Endothelial cell of umbilical vein (primary cell): Measurements from ENCODE around the gene NTRK2. TPM values are rescaled to one million over a fixed set of nuclear protein-coding genes. Genes with fewer than 3 reads are reported as not detected.

Source experiments
- BruUV-seq: library from RNA; stranded (reverse); fragments of 400-500 nt; replicated peaks from 2 replicates; lab custom pipeline; 2021; lab: Mats Ljungman, UMichigan
- CTCF ChIA-PET: fragments of 300-600, 350-600 bp; sonication (Branson Sonifier 250); formaldehyde crosslinking; loops from one replicate; lab custom pipeline; 2021; ENCODE audit warnings: antibody characterized with exemption, inconsistent platforms; lab: Charles Lee
- POLR2A ChIA-PET: fragments of 300-600, 350-600 bp; sonication (Branson Sonifier 250); formaldehyde crosslinking; loops from one replicate; lab custom pipeline; 2021; ENCODE audit warnings: antibody characterized with exemption, inconsistent platforms; lab: Charles Lee
- DNase-seq: peaks from one replicate; pipeline ENCODE4 v3.0.0-alpha.2; 2011; ENCODE audit warnings: low read depth, low spot score
- FAIRE-seq: peaks from 2 replicates; lab custom pipeline; 2011; peaks lifted over from hg19 to GRCh38; lab: Jason Lieb, UNC
- H2AFZ ChIP-seq: 2 replicates; pipeline ENCODE4 v1.6.0; 2012; ENCODE audit warnings: low read depth, low read length, control low read depth, inconsistent platforms
- H3K27ac ChIP-seq: 2 replicates; pipeline ENCODE4 v1.5.1; 2011; ENCODE audit warnings: low read depth, mild to moderate bottlenecking, control low read depth, low read length, moderate library complexity; ENCODE audit not compliant: insufficient read depth
- H3K27me3 ChIP-seq, 2 experiments: 2 replicates each; pipeline versions ENCODE4 v1.6.0 to v1.6.1; 2011; ENCODE audit warnings: low read length in 2 of 2, mixed read lengths in 1 of 2; ENCODE audit not compliant: control insufficient read depth in 2 of 2, insufficient read depth in 2 of 2
- H3K36me3 ChIP-seq, 2 experiments: 2 replicates in 1 of 2; 3 replicates in 1 of 2; pipeline ENCODE4 v1.5.1; 2011; ENCODE audit warnings: low read length in 2 of 2, mild to moderate bottlenecking in 1 of 2, moderate library complexity in 1 of 2; ENCODE audit not compliant: control insufficient read depth in 2 of 2, insufficient read depth in 2 of 2; ENCODE audit errors: extremely low read depth in 1 of 2
- H3K4me1 ChIP-seq: 3 replicates; pipeline ENCODE4 v1.5.1; 2011; ENCODE audit warnings: mild to moderate bottlenecking, low read length; ENCODE audit not compliant: control insufficient read depth, insufficient read depth; ENCODE audit errors: extremely low read depth
- H3K4me2 ChIP-seq: 2 replicates; pipeline ENCODE4 v1.6.1; 2011; ENCODE audit warnings: low read length, control low read depth, mixed read lengths; ENCODE audit not compliant: insufficient read depth
- H3K4me3 ChIP-seq, 3 experiments: fragments of 200-600 bp in 1 of 3; sonication (generic), shearing (Covaris generic) in 1 of 3; replicated peaks in 1 of 3; 2 replicates each; pipeline ENCODE4 v1.5.1; 2011 to 2016; ENCODE audit warnings: control low read depth in 3 of 3, low read length in 3 of 3, mild to moderate bottlenecking in 2 of 3, inconsistent platforms in 1 of 3, low read depth in 1 of 3, moderate library complexity in 1 of 3; ENCODE audit not compliant: insufficient read depth in 1 of 3
- H3K79me2 ChIP-seq: 2 replicates; pipeline ENCODE4 v1.6.0; 2012; ENCODE audit warnings: low read length, inconsistent platforms; ENCODE audit not compliant: control insufficient read depth, insufficient read depth
- H3K9ac ChIP-seq: replicated peaks from 2 replicates; pipeline ENCODE3; 2011; ENCODE audit warnings: low read length, control low read depth; ENCODE audit not compliant: insufficient read depth; ENCODE audit errors: extremely low read depth
- H3K9me1 ChIP-seq: replicated peaks from 3 replicates; pipeline ENCODE4 v1.6.0; 2011; ENCODE audit warnings: mild to moderate bottlenecking, low read length; ENCODE audit not compliant: control insufficient read depth, insufficient read depth; ENCODE audit errors: extremely low read depth
- H3K9me3 ChIP-seq: replicated peaks from 2 replicates; pipeline ENCODE4 v1.5.1; 2012; ENCODE audit warnings: low read length, inconsistent platforms; ENCODE audit not compliant: control insufficient read depth, insufficient read depth
- H4K20me1 ChIP-seq: replicated peaks from 2 replicates; pipeline ENCODE3; 2011; ENCODE audit warnings: mild to moderate bottlenecking, low read length; ENCODE audit not compliant: control insufficient read depth, insufficient read depth; ENCODE audit errors: extremely low read depth
- EZH2 ChIP-seq: IDR thresholded peaks from 2 replicates; pipeline ENCODE4 v1.6.1; 2012; ENCODE audit warnings: borderline replicate concordance, low read depth, mild to moderate bottlenecking, moderate library complexity, low read length, inconsistent platforms; ENCODE audit not compliant: severe bottlenecking
- FOS ChIP-seq: IDR thresholded peaks from 2 replicates; pipeline ENCODE4 v1.6.1; 2011; ENCODE audit warnings: mild to moderate bottlenecking, low read length, moderate library complexity, borderline replicate concordance; ENCODE audit not compliant: insufficient read depth
- GATA2 ChIP-seq: IDR thresholded peaks from 2 replicates; pipeline ENCODE4 v1.7.0; 2011; ENCODE audit warnings: low read depth, mild to moderate bottlenecking, moderate library complexity, mixed read lengths, low read length; ENCODE audit not compliant: insufficient read length, insufficient read depth
- JUN ChIP-seq: IDR thresholded peaks from 2 replicates; pipeline ENCODE4 v1.6.1; 2011; ENCODE audit warnings: borderline replicate concordance, low read depth; ENCODE audit not compliant: insufficient read length, insufficient read depth
- MYC ChIP-seq: IDR thresholded peaks from one replicate; pipeline ENCODE4 v1.6.1; 2011; ENCODE audit warnings: mild to moderate bottlenecking, low read depth, low read length
- POLR2A ChIP-seq: IDR thresholded peaks from 2 replicates; pipeline ENCODE4 v1.6.1; 2012; ENCODE audit warnings: low read depth, mild to moderate bottlenecking, control low read depth, low read length
- POLR2AphosphoS5 ChIP-seq: IDR thresholded peaks from 2 replicates; pipeline ENCODE4 v1.6.1; 2012; ENCODE audit warnings: low read depth, mild to moderate bottlenecking, control low read depth, low read length, moderate library complexity; ENCODE audit not compliant: insufficient read depth
- dilution Hi-C: fragments of 300-500 bp; cut with MboI; formaldehyde crosslinking; loops from one replicate; pipeline ENCODE4 v1.15.0; 2019; ENCODE audit warnings: low sequenced_read_pairs; ENCODE audit not compliant: extremely low pct_ligation_motif_present
- intact Hi-C: fragments of 100-400 bp; cut with micrococcal nuclease; formaldehyde crosslinking; loops from one replicate; pipeline ENCODE4 v1.10.0; 2022
- polyA plus RNA-seq, 4 experiments: library from polyadenylated mRNA; depleted of rRNA in 3 of 4; stranded (reverse) in 3 of 4; unstranded in 1 of 4; fragments of >200 nt; gene quantifications; 2 replicates each; pipeline versions ENCODE4 v1.2.1 to v1.2.3, GENCODE V29; 2011 to 2012; ENCODE audit warnings: missing spikeins in 1 of 4
- total RNA-seq: library from RNA; stranded (reverse); gene quantifications from 2 replicates; pipeline ENCODE4 v1.2.3, GENCODE V29; 2021
- TF ChIP-seq, protein P1 (sequence below): IDR thresholded peaks from 2 replicates; pipeline ENCODE4 v1.6.1; 2011; ENCODE audit not compliant: insufficient read depth, insufficient read length
- TF ChIP-seq, protein P2 (sequence below), 2 donors: IDR thresholded peaks; 1 replicate in 1 of 2; 2 replicates in 1 of 2; pipeline ENCODE4 v1.5.1; 2011; ENCODE audit warnings: low read length in 2 of 2, mild to moderate bottlenecking in 2 of 2, moderate library complexity in 2 of 2, control low read depth in 1 of 2, inconsistent platforms in 1 of 2, low read depth in 1 of 2; ENCODE audit not compliant: insufficient read depth in 1 of 2; ENCODE audit errors: extremely low read depth in 1 of 2

NTRK2 gene
- total and polyA plus RNA-seq, 2 donors (not counting 3 experiments of a cell fraction or from before 2014, with no cell fraction given) = 0.01 to 0.13 TPM

DNA sequence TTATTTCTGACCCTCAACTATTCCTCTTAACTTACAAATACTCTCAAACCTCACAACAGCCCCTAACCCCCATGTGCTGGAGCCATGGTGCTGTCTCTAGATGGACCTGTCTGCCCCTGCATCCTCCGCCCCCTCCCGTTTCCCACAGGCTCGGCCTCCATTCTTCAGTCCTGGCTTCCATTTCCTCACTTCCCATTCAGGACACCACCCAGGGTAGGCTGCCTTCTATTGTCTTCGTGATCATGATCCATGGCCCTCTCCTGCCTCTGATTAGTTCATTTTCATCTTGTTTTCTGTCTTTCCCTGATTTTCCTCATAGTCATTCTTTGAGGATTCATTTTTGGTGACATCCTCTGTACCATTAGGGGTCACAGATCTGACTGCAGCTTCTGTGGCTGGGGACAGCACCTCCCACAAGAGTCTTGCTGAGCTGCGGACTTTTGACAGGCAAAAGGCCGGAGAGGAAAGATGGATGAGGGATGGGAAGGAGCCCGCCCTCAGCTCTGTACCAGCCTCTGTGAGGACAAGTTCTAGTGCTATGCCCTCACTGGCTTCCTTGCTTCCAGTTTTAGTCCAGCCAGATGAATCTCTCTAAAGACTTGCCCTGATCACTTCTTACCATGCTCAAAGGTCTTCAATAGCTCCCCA lies 255.8 kb downstream of the NTRK2 start:
- no peak for TF ChIP-seq JUN
- TF ChIP-seq, protein P1, sequence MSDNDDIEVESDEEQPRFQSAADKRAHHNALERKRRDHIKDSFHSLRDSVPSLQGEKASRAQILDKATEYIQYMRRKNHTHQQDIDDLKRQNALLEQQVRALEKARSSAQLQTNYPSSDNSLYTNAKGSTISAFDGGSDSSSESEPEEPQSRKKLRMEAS = no peak
- no peak for TF ChIP-seq MYC
- TF ChIP-seq, protein P2, sequence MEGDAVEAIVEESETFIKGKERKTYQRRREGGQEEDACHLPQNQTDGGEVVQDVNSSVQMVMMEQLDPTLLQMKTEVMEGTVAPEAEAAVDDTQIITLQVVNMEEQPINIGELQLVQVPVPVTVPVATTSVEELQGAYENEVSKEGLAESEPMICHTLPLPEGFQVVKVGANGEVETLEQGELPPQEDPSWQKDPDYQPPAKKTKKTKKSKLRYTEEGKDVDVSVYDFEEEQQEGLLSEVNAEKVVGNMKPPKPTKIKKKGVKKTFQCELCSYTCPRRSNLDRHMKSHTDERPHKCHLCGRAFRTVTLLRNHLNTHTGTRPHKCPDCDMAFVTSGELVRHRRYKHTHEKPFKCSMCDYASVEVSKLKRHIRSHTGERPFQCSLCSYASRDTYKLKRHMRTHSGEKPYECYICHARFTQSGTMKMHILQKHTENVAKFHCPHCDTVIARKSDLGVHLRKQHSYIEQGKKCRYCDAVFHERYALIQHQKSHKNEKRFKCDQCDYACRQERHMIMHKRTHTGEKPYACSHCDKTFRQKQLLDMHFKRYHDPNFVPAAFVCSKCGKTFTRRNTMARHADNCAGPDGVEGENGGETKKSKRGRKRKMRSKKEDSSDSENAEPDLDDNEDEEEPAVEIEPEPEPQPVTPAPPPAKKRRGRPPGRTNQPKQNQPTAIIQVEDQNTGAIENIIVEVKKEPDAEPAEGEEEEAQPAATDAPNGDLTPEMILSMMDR (IDR thresholded peaks at IDR 0.05; ENCODE audit: extremely low read depth in 1 of 2, insufficient read depth in 1 of 2, low read depth in 1 of 2, low read length in 2 of 2) = no peak
- TF ChIP-seq EZH2 = no peak
- no peak for TF ChIP-seq FOS
- TF ChIP-seq POLR2A = no peak
- no peak for TF ChIP-seq GATA2
- TF ChIP-seq POLR2AphosphoS5 = no peak
- no peaks in the 10 kb centered on the region for H3K79me2 ChIP-seq
- ChIA-PET CTCF (no interaction called here), POLR2A (no interaction called here)
- no peaks in the 10 kb centered on the region for H3K27me3 ChIP-seq
- dilution Hi-C loops = no loop called here
- H3K4me3 ChIP-seq = no peak overlapping the region
- no peak overlapping the region for H3K4me2 ChIP-seq
- H2AFZ ChIP-seq = no peak overlapping the region
- intact Hi-C loops = no loop called here
- H4K20me1 ChIP-seq = no peaks in the 10 kb centered on the region
- H3K9me3 ChIP-seq = no peaks in the 10 kb centered on the region
- no peaks in the 10 kb centered on the region for H3K9me1 ChIP-seq
- BruUV-seq = no TSS peak
- FAIRE-seq (no peak), DNase-seq (no peak)
- no peaks in the 10 kb centered on the region for H3K4me1 ChIP-seq
- no peak overlapping the region for H3K9ac ChIP-seq
- H3K27ac ChIP-seq = no peak overlapping the region
- no peaks in the 10 kb centered on the region for H3K36me3 ChIP-seq
